Measurements from ENCODE around the gene RHBDL2.

GRCh38 chr1:38919130-38919529 is 22.5 kb downstream of the RHBDL2 start:
- no peak for TF ChIP-seq FOSL1 (tag; conservative IDR thresholded peaks at IDR 0.05)
- no peak for TF ChIP-seq SP1 (CRISPR knock-in tag; IDR thresholded peaks at IDR 0.05)
- TF ChIP-seq MYNN (IDR thresholded peaks at IDR 0.05) = no peak
- no peak for TF ChIP-seq MYNN (CRISPR knock-in tag; IDR thresholded peaks at IDR 0.05)
- no peak for TF ChIP-seq ZNF324 (CRISPR knock-in tag; IDR thresholded peaks at IDR 0.05)
- peak; percentile 17 to 44 (median 20); a peak in 2 of 6 replicates for TF ChIP-seq CTCF (IDR thresholded peaks at IDR 0.05 in 2 of 3, conservative IDR thresholded peaks at IDR 0.05 in 1 of 3; ENCODE audit: insufficient read depth in 2 of 3, low read depth in 1 of 3, low read length in 3 of 3)
- TF ChIP-seq RBBP5 (IDR thresholded peaks at IDR 0.05; ENCODE audit: borderline replicate concordance, insufficient read depth, low read length, poor library complexity, severe bottlenecking) = no peak
- no peak for TF ChIP-seq CBX3 (IDR thresholded peaks at IDR 0.05; ENCODE audit: borderline replicate concordance in 1 of 2, low read length in 2 of 2)
- TF ChIP-seq POLR2A (conservative IDR thresholded peaks at IDR 0.05) = no peak

Data from K562 (cell line).